Calu3 (cell line): ENCODE measurements around the gene FRMD5. TPM values are rescaled to one million over a fixed set of nuclear protein-coding genes. Genes with fewer than 3 reads are reported as not detected.

Experiments used
- BruUV-seq: library from RNA; stranded (reverse); fragments of 400-500 nt; replicated peaks from 2 replicates; lab custom pipeline; 2021; lab: Mats Ljungman, UMichigan
- CTCF ChIA-PET: fragments of 300-600 bp; sonication (Branson Sonifier 250); formaldehyde crosslinking; loops from one replicate; lab custom pipeline; 2022; ENCODE audit warnings: antibody characterized with exemption; lab: Charles Lee
- DNase-seq: peaks from one replicate; pipeline ENCODE4 v3.0.0; 2022
- H3K27ac Mint-ChIP-seq: one replicate; pipeline ENCODE4 v1.8.0; 2022; ENCODE audit warnings: mixed read lengths; ENCODE audit not compliant: unreplicated experiment
- H3K27me3 Mint-ChIP-seq: one replicate; pipeline ENCODE4 v1.8.0; 2022; ENCODE audit warnings: mixed read lengths; ENCODE audit not compliant: unreplicated experiment
- H3K36me3 Mint-ChIP-seq: one replicate; pipeline ENCODE4 v1.8.0; 2022; ENCODE audit warnings: mild to moderate bottlenecking, moderate library complexity, mixed read lengths; ENCODE audit not compliant: insufficient read depth, unreplicated experiment
- H3K4me1 Mint-ChIP-seq: one replicate; pipeline ENCODE4 v1.8.0; 2022; ENCODE audit warnings: mild to moderate bottlenecking, low read depth, mixed read lengths; ENCODE audit not compliant: unreplicated experiment
- H3K4me3 Mint-ChIP-seq: one replicate; pipeline ENCODE4 v1.8.0; 2022; ENCODE audit warnings: mild to moderate bottlenecking, low read depth, moderate library complexity, mixed read lengths; ENCODE audit not compliant: unreplicated experiment
- H3K9me3 Mint-ChIP-seq: one replicate; pipeline ENCODE4 v1.8.0; 2022; ENCODE audit warnings: low read depth, mixed read lengths; ENCODE audit not compliant: unreplicated experiment
- CTCF ChIP-seq: fragments of 200-600 bp; IDR thresholded peaks from one replicate; pipeline ENCODE4 v1.8.0; 2022; ENCODE audit warnings: antibody characterized with exemption; ENCODE audit not compliant: unreplicated experiment
- intact Hi-C: fragments of 100-400 bp; cut with micrococcal nuclease; formaldehyde crosslinking; loops from one replicate; pipeline ENCODE4 v1.10.0; 2022; ENCODE audit not compliant: unreplicated experiment
- total RNA-seq: library from RNA; stranded (reverse); gene quantifications from 2 replicates; pipeline ENCODE4 v1.2.3, GENCODE V29; 2022

The FRMD5 gene
- total RNA-seq, 1 experiment from 2014 or later = 10.9 TPM

GRCh38 chr15:44028349-44028748, 166.7 kb downstream of the FRMD5 start:
- BruUV-seq = no TSS peak
- no peaks in the 10 kb centered on the region for H3K36me3 Mint-ChIP-seq
- H3K27ac Mint-ChIP-seq = no peak overlapping the region
- H3K27me3 Mint-ChIP-seq = no peaks in the 10 kb centered on the region
- no peaks in the 10 kb centered on the region for H3K9me3 Mint-ChIP-seq
- DNase-seq = no peak
- peaks cover 7% of the 10 kb centered on the region for H3K4me1 Mint-ChIP-seq
- TF ChIP-seq CTCF = no peak
- H3K4me3 Mint-ChIP-seq = no peak overlapping the region
- CTCF ChIA-PET = no interaction called here
- intact Hi-C loops = no loop called here

- DNase-seq = no peak
- Mint-ChIP-seq H3K27ac (no peak overlapping the region), H3K9me3 (no peaks in the 10 kb centered on the region), H3K27me3 (no peaks in the 10 kb centered on the region), H3K4me3 (no peak overlapping the region), H3K4me1 (peaks cover 7% of the 10 kb centered on the region), H3K36me3 (no peaks in the 10 kb centered on the region)
- BruUV-seq = no TSS peak
- no peak for TF ChIP-seq CTCF
- intact Hi-C loops = no loop called here
- CTCF ChIA-PET = no interaction called here
Observed at GRCh38 chr15:44024155-44024554, 170.9 kb downstream of the FRMD5 start.

GRCh38 chr15:44023176-44023575, 171.9 kb downstream of the FRMD5 start:
- DNase-seq = no peak
- H3K36me3 Mint-ChIP-seq = no peaks in the 10 kb centered on the region
- BruUV-seq = no TSS peak

GRCh38 chr15:44018151-44018550, 176.9 kb downstream of the FRMD5 start:
- CTCF ChIA-PET = no interaction called here
- no peaks in the 10 kb centered on the region for H3K4me1 Mint-ChIP-seq

More at GRCh38 chr15:44023176-44023575, 171.9 kb downstream of the FRMD5 start:
- CTCF ChIA-PET = interaction anchor here (0.5 kb wide), 1 partner anchor 180 kb away, joined by 9 read pairs; no protein-coding TSS in a partner anchor
- Mint-ChIP-seq H3K27me3 (no peaks in the 10 kb centered on the region), H3K4me3 (no peak overlapping the region), H3K27ac (peak overlapping the region; percentile 27), H3K4me1 (peaks cover 2% of the 10 kb centered on the region), H3K9me3 (no peaks in the 10 kb centered on the region)
- intact Hi-C loops = no loop called here
- no peak for TF ChIP-seq CTCF

More at GRCh38 chr15:44018151-44018550, 176.9 kb downstream of the FRMD5 start:
- H3K27me3 Mint-ChIP-seq = no peaks in the 10 kb centered on the region
- BruUV-seq = no TSS peak
- TF ChIP-seq CTCF = no peak
- intact Hi-C loops = no loop called here
- no peaks in the 10 kb centered on the region for H3K36me3 Mint-ChIP-seq
- no peaks in the 10 kb centered on the region for H3K9me3 Mint-ChIP-seq
- H3K27ac Mint-ChIP-seq = no peak overlapping the region
- no peak for DNase-seq
- no peak overlapping the region for H3K4me3 Mint-ChIP-seq
